HG03571 (cell line): ENCODE measurements around the gene KLKB1.
"Not testable (repeated sequence)": the region's sequence is repeated elsewhere in the genome, so short reads cannot be mapped to it uniquely, and the experiment has no call there.

ENCODE experiments used
- ATAC-seq: cut with Tn5 transposase; IDR thresholded peaks from one replicate; pipeline ENCODE4 v1.9.1; 2021; ENCODE audit not compliant: unreplicated experiment

KLKB1 gene

DNA sequence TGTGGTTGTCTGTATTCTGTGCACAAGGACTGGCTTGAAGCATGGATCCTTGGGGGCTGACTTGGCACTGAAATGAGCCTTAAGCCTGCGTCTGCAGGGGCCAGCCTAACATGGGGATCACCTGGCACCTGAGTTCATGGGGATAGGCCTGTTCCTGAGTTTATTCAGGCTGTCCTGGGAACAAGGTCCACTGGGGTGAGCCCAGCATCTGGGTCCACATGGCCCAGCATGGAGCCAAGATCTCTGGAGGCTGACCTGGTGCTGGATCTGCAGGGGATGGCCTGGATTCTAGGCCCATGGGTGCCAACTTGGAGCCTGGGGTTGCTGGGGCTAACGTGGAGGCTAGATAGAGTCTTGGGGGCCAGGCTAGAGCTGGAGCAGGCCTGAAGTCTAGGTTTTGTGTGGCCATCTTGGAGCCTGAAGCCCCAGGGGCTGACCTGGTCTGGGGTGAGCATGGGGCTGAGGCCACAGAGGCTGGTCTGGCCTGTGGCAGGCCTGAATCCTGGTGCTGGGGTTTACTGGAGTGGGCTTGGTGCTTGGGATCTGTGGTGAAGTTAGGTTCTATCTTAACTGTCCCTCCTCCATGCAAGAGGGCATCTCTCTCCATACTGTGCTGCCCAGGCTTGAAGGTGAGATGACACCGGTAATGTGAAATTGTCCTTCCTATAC is 652 bp upstream of the KLKB1 start:
- no peak for ATAC-seq

DNA sequence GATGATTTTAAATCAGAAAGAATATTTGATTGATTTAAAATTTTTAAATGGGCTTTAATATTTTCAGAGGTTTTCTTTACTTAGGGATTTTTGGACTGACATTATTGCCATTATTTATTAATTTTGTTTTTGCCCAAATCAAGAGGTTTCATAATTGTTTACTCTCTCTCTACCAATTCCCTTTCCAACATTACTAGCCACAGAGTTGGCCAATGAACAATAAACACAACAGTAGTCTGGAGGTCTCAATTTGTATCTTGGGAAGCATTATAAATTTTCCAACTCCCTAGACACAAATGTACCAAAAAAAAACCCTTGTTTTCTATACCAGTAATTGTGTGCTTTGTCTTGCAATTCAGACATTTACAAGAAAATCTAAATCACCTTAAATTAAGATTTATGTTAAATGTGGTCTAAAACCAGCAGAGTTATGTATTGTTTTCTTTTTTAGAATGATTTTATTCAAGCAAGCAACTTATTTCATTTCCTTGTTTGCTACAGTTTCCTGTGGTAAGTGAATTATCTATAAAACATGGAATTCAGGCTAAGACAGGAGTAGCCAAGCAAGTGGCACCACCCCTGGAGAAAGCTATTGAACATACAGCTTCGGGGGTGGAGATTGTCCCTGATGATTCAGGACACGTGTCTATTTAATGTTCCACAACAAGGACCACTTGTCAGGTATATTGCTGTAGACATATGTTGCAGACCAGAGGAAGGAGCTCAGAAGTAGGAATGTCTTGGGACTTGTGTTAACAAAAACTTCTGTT is 622 bp downstream of the KLKB1 start:
- no peak for ATAC-seq

DNA sequence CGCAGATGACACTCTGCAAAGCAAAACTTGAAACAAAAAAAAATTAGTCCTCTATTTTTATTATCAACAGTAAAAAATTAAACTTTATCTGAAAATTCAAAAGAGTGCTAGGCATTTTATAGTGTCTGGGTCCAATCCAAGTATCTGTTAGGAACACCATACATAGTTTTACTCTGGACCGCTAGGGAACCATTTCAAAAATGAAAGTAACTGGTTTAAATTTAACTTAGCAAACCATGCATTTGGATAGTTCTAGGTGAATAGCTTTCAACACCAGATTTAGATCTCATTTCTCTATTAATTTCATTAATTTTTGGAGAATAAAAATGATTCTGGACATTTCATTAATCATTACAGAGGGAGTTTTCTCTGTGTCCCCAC is 1.2 kb downstream of the KLKB1 start:
- ATAC-seq, result no peak

DNA sequence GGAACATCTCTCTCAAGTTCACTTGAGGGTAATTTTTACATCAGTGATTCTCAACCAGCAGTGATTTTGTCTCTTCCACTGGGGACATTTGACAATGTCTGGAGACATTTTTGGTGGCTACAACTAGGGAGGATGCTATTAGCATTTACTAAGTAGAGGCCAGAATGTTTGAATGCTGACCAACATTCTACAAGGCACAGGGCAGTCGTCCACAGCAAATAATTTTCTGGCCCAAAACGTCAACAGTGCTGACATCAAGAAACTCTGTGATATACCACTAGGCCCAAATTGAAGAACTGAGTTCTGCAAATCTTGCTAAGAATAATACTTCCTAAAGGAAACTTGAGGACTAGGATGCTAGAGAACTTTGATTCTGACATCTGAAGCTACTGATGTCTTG is 7.1 kb downstream of the KLKB1 start:
- ATAC-seq, result no peak

GRCh38 chr4:186236126-186236525 is 8.8 kb downstream of the KLKB1 start:
- no peak for ATAC-seq

DNA sequence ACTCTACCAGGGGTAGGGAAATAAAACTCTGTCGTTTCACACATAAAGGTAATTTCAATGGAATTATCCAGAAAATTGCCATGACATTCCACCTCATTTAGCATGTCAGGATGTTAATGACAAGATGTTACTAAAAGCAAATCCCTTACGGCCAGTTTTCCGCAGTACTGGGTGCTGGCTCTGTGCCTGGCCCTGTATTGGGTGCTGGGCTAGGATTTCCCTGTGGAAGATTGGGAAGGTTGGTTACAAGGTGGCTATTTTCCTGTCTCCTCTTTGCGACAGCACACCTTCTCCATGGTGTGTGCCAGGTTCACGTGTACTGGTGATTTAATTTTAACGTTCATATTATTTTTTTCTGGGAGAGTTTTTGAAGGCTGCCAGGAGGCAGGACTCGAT is 13.1 kb downstream of the KLKB1 start:
- no peak for ATAC-seq

GRCh38 chr4:186240848-186241491 is 13.7 kb downstream of the KLKB1 start:
- no peak for ATAC-seq

GRCh38 chr4:186241616-186242015 is 14.3 kb downstream of the KLKB1 start:
- ATAC-seq, result no peak

DNA sequence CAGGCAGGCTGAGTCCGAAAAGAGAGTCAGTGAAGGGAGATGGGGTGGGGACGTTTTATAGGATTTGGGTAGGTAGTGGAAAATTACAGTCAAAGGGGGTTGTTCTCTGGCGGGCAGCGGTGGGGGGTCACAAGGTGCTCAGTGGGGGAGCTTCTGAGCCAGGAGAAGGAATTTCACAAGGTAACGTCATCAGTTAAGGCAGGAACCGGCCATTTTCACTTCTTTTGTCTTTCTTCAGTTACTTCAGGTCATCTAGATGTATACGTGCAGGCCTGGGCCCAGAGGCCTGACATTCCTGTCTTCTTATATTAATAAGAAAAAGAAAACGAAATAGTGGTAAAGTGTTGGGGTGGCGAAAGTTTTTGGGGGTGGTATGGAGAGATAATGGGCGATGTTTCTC is 14.7 kb downstream of the KLKB1 start:
- not testable (repeated sequence) for ATAC-seq

- no peak for ATAC-seq
These were observed 16.0 kb downstream of the KLKB1 start for GRCh38 chr4:186243331-186243730.

GRCh38 chr4:186244835-186245234 is 17.5 kb downstream of the KLKB1 start:
- no peak for ATAC-seq

DNA sequence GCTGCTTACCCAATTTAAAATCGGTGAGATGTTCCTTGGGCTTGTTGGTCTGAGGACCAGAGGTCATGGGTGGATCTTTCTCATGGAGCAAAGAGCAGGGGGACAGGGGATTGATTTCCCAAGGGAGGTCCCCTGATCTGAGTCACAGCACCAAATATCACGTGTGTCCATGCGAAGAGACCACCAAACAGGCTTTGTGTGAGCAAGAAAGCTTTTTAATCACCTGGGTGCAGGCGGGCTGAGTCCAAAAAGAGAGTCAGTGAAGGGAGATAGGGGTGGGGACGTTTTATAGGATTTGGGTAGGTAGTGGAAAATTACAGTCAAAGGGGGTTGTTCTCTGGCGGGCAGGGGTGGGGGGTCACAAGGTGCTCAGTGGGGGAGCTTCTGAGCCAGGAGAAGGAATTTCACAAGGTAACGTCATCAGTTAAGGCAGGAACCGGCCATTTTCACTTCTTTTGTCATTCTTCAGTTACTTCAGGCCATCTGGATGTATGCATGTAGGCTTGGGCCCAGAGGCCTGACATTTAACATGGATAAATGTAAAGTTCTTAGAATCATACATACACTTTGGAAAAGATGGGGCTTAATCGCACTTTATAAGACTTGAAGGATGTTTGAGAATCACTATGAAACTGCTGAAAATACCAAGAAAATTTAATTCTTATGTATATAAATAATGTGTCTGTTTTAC is 19.9 kb downstream of the KLKB1 start:
- ATAC-seq, result not testable (repeated sequence)

- no peak for ATAC-seq
These were observed 21.3 kb downstream of the KLKB1 start for GRCh38 chr4:186248643-186249042.

- ATAC-seq, result no peak
These were observed 22.8 kb downstream of the KLKB1 start for GRCh38 chr4:186249785-186250754.

GRCh38 chr4:186250760-186251159 is 23.5 kb downstream of the KLKB1 start:
- no peak for ATAC-seq

DNA sequence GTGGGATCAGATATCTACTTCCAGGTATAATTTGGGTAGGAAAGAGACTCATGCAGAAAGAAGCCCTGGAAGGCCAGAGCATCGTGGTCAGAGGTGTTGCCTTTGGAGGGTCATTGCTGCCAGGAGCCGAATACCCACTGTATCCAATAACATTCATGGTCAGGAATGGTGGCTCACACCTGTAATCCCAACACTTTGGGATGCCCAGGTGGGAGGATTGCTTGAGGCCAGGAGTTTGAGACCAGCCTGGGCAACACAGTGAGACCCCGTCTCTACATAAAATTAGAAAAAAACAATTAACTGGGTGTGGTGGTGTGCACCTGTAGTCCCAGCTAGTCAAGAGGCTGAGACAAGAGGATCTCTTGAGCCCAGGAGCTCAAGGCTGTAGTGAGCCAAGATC is 27.8 kb downstream of the KLKB1 start:
- no peak for ATAC-seq

DNA sequence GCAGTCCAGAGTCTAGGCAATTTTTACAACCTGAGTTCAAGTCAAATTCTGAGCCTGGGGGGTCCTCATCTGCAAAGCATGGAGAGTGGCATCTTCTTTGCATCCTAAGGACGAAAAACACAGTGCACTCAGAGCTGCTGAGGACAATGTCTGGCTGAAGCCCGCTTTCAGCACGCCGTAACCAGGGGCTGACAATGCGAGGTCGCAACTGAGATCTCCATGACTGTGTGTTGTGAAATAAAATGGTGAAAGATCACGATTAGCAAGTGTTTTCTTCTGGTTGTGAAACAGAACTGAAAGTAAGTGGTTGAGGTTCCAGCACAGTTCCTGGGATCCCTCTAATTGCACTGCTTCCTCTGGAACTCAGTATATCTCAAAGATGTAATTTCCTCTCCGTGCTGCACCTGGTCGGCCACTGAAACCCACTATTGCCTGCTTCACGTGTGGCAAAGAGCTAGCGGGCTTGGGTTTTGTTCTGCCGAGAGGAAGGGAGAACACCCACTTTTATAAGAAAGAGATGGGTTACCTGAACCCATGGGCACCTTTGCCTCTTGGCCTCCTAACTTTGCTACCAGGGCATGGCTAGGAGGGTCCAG is 31.0 kb downstream of the KLKB1 start:
- ATAC-seq, result no peak

DNA sequence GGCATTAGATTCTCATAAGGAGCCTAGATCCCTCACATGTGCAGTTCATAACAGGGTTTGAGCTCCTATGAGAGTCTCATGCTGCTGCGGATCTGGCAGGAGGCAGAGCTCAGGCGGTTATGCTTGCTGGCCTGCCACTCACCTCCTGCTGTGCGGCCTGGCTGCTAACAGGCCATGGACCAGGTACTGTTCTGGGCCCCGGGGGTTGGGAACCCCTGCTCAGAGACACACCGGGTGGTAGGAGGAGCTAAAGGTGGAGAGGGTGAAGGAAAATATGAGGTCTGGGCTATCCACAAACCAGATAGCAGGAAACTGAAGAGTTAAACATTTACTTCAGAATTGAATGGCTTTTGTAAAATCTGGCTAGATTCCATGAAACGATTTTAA is 32.8 kb downstream of the KLKB1 start:
- ATAC-seq, result no peak

GRCh38 chr4:186260504-186261448 is 33.5 kb downstream of the KLKB1 start:
- no peak for ATAC-seq
